HG03342 (cell line): ENCODE data around the gene KLF5.
"Not testable (repeated sequence)": the region's sequence is repeated elsewhere in the genome, so short reads cannot be mapped to it uniquely, and the experiment has no call there.

ENCODE experiments used
- ATAC-seq: cut with Tn5 transposase; IDR thresholded peaks from one replicate; pipeline ENCODE4 v1.9.1; 2021; ENCODE audit warnings: mild to moderate bottlenecking, moderate library complexity; ENCODE audit not compliant: unreplicated experiment

Gene KLF5

GRCh38 chr13:73082895-73083294 lies 24.1 kb downstream of the KLF5 start:
- no peak for ATAC-seq

GRCh38 chr13:73088332-73088935 lies 29.6 kb downstream of the KLF5 start:
- ATAC-seq, result no peak

- ATAC-seq, result no peak
Observed at GRCh38 chr13:73089213-73089612, 30.4 kb downstream of the KLF5 start.

- no peak for ATAC-seq
Observed at GRCh38 chr13:73090116-73090822, 31.5 kb downstream of the KLF5 start.

- ATAC-seq, result no peak
Observed at GRCh38 chr13:73090823-73091187, 32.0 kb downstream of the KLF5 start.

GRCh38 chr13:73092829-73093228 lies 34.0 kb downstream of the KLF5 start:
- ATAC-seq, result no peak

- ATAC-seq, result no peak
Observed at GRCh38 chr13:73096173-73096572, 37.4 kb downstream of the KLF5 start.

- no peak for ATAC-seq
Observed at GRCh38 chr13:73096638-73097037, 37.8 kb downstream of the KLF5 start.

- not testable (repeated sequence) for ATAC-seq
Observed at GRCh38 chr13:73100781-73101180, 42.0 kb downstream of the KLF5 start.

GRCh38 chr13:73101351-73102007 lies 42.7 kb downstream of the KLF5 start:
- no peak for ATAC-seq

GRCh38 chr13:73103238-73103637 lies 44.4 kb downstream of the KLF5 start:
- no peak for ATAC-seq

- ATAC-seq, result no peak
Observed at GRCh38 chr13:73106513-73107178, 47.8 kb downstream of the KLF5 start.

- ATAC-seq, result no peak
Observed at GRCh38 chr13:73107481-73107880, 48.7 kb downstream of the KLF5 start.

- ATAC-seq, result no peak
Observed at GRCh38 chr13:73107970-73108369, 49.2 kb downstream of the KLF5 start.

GRCh38 chr13:73109288-73109899 lies 50.6 kb downstream of the KLF5 start:
- no peak for ATAC-seq

- ATAC-seq, result no peak
Observed at GRCh38 chr13:73109969-73110368, 51.2 kb downstream of the KLF5 start.

GRCh38 chr13:73110814-73111213 lies 52.0 kb downstream of the KLF5 start:
- ATAC-seq, result no peak

GRCh38 chr13:73111331-73111730 lies 52.5 kb downstream of the KLF5 start:
- ATAC-seq, result no peak

GRCh38 chr13:73119612-73120011 lies 60.8 kb downstream of the KLF5 start:
- ATAC-seq, result no peak
